ENCODE measurements around the gene CFAP20DC.

DNA sequence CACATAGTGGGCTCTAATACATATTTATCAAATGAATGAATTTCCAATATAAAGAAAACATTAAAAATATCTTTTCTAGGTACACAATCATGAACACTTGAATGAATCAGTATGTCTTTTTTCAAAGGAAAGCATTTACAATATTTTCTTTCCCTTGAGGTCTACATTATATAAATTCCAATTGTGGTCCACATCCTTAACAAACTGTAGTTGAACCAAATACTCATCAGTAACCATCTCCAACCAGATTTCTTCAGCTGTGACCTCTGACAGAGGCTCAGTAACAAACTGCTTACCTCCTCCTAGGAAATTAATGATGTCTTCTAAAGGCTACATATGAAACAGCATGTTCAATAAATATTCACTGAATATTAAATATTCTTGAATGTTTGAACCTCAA lies 58.8 kb downstream of the CFAP20DC start:
- TF ChIP-seq, protein P1, sequence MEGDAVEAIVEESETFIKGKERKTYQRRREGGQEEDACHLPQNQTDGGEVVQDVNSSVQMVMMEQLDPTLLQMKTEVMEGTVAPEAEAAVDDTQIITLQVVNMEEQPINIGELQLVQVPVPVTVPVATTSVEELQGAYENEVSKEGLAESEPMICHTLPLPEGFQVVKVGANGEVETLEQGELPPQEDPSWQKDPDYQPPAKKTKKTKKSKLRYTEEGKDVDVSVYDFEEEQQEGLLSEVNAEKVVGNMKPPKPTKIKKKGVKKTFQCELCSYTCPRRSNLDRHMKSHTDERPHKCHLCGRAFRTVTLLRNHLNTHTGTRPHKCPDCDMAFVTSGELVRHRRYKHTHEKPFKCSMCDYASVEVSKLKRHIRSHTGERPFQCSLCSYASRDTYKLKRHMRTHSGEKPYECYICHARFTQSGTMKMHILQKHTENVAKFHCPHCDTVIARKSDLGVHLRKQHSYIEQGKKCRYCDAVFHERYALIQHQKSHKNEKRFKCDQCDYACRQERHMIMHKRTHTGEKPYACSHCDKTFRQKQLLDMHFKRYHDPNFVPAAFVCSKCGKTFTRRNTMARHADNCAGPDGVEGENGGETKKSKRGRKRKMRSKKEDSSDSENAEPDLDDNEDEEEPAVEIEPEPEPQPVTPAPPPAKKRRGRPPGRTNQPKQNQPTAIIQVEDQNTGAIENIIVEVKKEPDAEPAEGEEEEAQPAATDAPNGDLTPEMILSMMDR (IDR thresholded peaks at IDR 0.05) = no peak
- TF ChIP-seq POLR2A (IDR thresholded peaks at IDR 0.05) = no peak
